ENCODE results near the gene PLOD1. TPM values are rescaled to one million over a fixed set of nuclear protein-coding genes. Genes with fewer than 3 reads are reported as not detected.
A peak's percentile ranks its signal among the peaks of the same experiment; 100 is the strongest.
"Not testable (repeated sequence)": the region's sequence is repeated elsewhere in the genome, so short reads cannot be mapped to it uniquely, and the experiment has no call there.

PLOD1 gene
- total and polyA plus RNA-seq, 2 donors (not counting 1 experiment from before 2014, with no cell fraction given) = 10.4 to 13.4 TPM

- Mint-ChIP-seq H3K27me3 (no peaks in the 10 kb centered on the region), H3K4me1 (peaks cover 28% of the 10 kb centered on the region), H3K4me3 (peak overlapping the region; percentile 95), H3K27ac (peak overlapping the region; percentile 99), H3K9me3 (ENCODE audit: insufficient read depth) (no peaks in the 10 kb centered on the region)
- Histone ChIP-seq H2AFZ (ENCODE audit: insufficient read depth, low read depth, low read length, poor library complexity, severe bottlenecking) (peak overlapping the region; percentile 57), H3K4me1 (ENCODE audit: control insufficient read depth in 2 of 2, insufficient read depth in 2 of 2, low read length in 2 of 2) (peaks cover 3 to 11% of the 10 kb centered on the region in 2 donors), H4K20me1 (ENCODE audit: control insufficient read depth, insufficient read depth, low read length, poor library complexity, severe bottlenecking) (no peaks in the 10 kb centered on the region), H3K4me3 (ENCODE audit: control extremely low read depth in 1 of 5, extremely low read depth in 1 of 5, insufficient read depth in 1 of 5, low read depth in 2 of 5, low read length in 4 of 5) (peak overlapping the region; percentile 77 to 85 (median 83)), H3K9ac (ENCODE audit: low read length) (peak overlapping the region; percentile 98), H3K36me3 (replicated peaks in 1 of 2; ENCODE audit: control extremely low read depth in 1 of 2, control insufficient read depth in 1 of 2, extremely low read depth in 1 of 2, insufficient read depth in 2 of 2, low read length in 1 of 2) (no peaks in the 10 kb centered on the region), H3K27me3 (replicated peaks in 1 of 4; ENCODE audit: control extremely low read depth in 1 of 4, control insufficient read depth in 3 of 4, insufficient read depth in 4 of 4, low read length in 3 of 4) (no peaks in the 10 kb centered on the region), H3K79me2 (ENCODE audit: control insufficient read depth, insufficient read depth, low read length) (peaks cover 3% of the 10 kb centered on the region), H3K4me2 (replicated peaks; ENCODE audit: low read depth, low read length, poor library complexity, severe bottlenecking) (peak overlapping the region; percentile 84), H3K9me3 (ENCODE audit: control extremely low read depth in 1 of 3, control insufficient read depth in 2 of 3, insufficient read depth in 1 of 3, low read length in 2 of 3) (no peaks in the 10 kb centered on the region), H3K27ac (ENCODE audit: low read length in 2 of 2) (peak overlapping the region; percentile 99 to 100)
- ChIA-PET POLR2A (interaction anchor here (0.6 to 4.2 kb wide), 31 partner anchors 9 to 646 kb away, joined by 3 to 54 read pairs (median 4); partner anchors contain the start of genes AGTRAP, CLCN6, KIAA2013 and MAD2L2), CTCF (interaction anchor here (0.7 to 2.5 kb wide), 11 partner anchors 59 to 306 kb away, joined by 3 to 14 read pairs (median 4); partner anchors contain the start of gene MFN2)
- intact Hi-C loops (cut with micrococcal nuclease) = loop anchor here (1.0 to 10.0 kb wide), 6 partner anchors 18 to 895 kb away; partner anchors contain the start of genes FBXO2, FBXO44, KIAA2013 and PLOD1
- DNase-seq = peak; percentile 94
- WGBS (ENCODE audit: insufficient coverage) = 0% methylated on average over 18 of the region's 24 CpGs
- TF ChIP-seq CTCF (IDR thresholded peaks at IDR 0.05) (no peak), EZH2 (IDR thresholded peaks at IDR 0.05; ENCODE audit: borderline replicate concordance, insufficient read depth, low read depth, low read length, poor library complexity, severe bottlenecking) (no peak)
- peak; percentile 52 for ATAC-seq (ENCODE audit: low read depth)
These were observed 26.3 kb upstream of the PLOD1 start for GRCh38 chr1:11908095-11908675.

GRCh38 chr1:11910914-11911228, 23.6 kb upstream of the PLOD1 start:
- H3K4me1 ChIP-seq (ENCODE audit: control insufficient read depth in 2 of 2, insufficient read depth in 2 of 2, low read length in 2 of 2); H3K27ac ChIP-seq (ENCODE audit: low read length in 2 of 2); H3K79me2 ChIP-seq (ENCODE audit: control insufficient read depth, insufficient read depth, low read length); DNase-seq; H4K20me1 ChIP-seq (ENCODE audit: control insufficient read depth, insufficient read depth, low read length, poor library complexity, severe bottlenecking); H3K4me3 ChIP-seq (ENCODE audit: control extremely low read depth in 1 of 5, extremely low read depth in 1 of 5, insufficient read depth in 1 of 5, low read depth in 2 of 5, low read length in 4 of 5); H3K9ac ChIP-seq (ENCODE audit: low read length); H3K4me2 ChIP-seq (replicated peaks; ENCODE audit: low read depth, low read length, poor library complexity, severe bottlenecking); intact Hi-C loops (cut with micrococcal nuclease); ATAC-seq (ENCODE audit: low read depth); H3K27me3 ChIP-seq (replicated peaks in 1 of 4; ENCODE audit: control extremely low read depth in 1 of 4, control insufficient read depth in 3 of 4, insufficient read depth in 4 of 4, low read length in 3 of 4); H3K4me3 Mint-ChIP-seq; H3K9me3 Mint-ChIP-seq (ENCODE audit: insufficient read depth); H2AFZ ChIP-seq (ENCODE audit: insufficient read depth, low read depth, low read length, poor library complexity, severe bottlenecking); H3K36me3 ChIP-seq (replicated peaks in 1 of 2; ENCODE audit: control extremely low read depth in 1 of 2, control insufficient read depth in 1 of 2, extremely low read depth in 1 of 2, insufficient read depth in 2 of 2, low read length in 1 of 2); H3K9me3 ChIP-seq (ENCODE audit: control extremely low read depth in 1 of 3, control insufficient read depth in 2 of 3, insufficient read depth in 1 of 3, low read length in 2 of 3); H3K27me3 Mint-ChIP-seq: not testable (repeated sequence)
- ChIA-PET CTCF (interaction anchor here (0.7 to 1.6 kb wide), 5 partner anchors 30 to 247 kb away, joined by 3 to 7 read pairs (median 3); partner anchors contain the start of gene FBXO6), POLR2A (interaction anchor here (2.4 to 4.2 kb wide), 2 partner anchors 15 to 70 kb away, joined by 27 to 45 read pairs; partner anchors contain the start of genes KIAA2013 and MFN2)
- Mint-ChIP-seq H3K4me1 (peaks cover 28% of the 10 kb centered on the region), H3K27ac (peak overlapping the region; percentile 99)
- 91% methylated on average over 5 of the region's 6 CpGs for WGBS (ENCODE audit: insufficient coverage)

Measured in B cell (primary cell).